Measurements from ENCODE around the gene ING3. TPM values are rescaled to one million over a fixed set of nuclear protein-coding genes. Genes with fewer than 3 reads are reported as not detected.

The ING3 gene
- total RNA-seq, 1 experiment from 2014 or later: 23.1 TPM

DNA sequence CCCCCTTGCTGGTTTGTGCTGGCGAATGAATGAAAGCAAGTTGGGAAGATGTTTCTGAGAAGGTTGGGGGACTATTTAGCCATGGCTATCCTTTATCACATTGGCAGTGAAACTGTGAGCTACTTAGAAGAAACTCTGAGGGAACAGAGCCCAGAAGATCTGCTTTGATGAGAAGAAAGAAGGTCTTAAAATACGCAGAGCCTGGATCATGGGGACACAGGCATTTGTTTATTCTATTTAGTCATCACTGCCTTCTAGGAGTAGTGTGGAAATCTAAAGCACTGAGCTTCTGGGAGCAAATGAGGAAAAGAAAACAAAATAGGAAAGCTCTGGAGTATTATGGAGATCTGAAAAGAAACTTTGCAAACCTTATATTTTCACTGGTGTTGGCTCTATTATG lies 66.4 kb downstream of the ING3 start:
- WGBS (ENCODE audit: extremely low coverage, insufficient read length, low lambda C conversion rate): no CpG with 5 or more reads among the region's 2 CpGs
- no peaks in the 10 kb centered on the region for H3K4me1 ChIP-seq (ENCODE audit: insufficient read depth, low read length)
- no peak overlapping the region for H2BK15ac ChIP-seq (ENCODE audit: low read depth, low read length)
- no peak overlapping the region for H2BK12ac ChIP-seq (ENCODE audit: insufficient read length, low read depth, low read length)
- H3K27ac ChIP-seq (ENCODE audit: insufficient read length, low read depth, low read length): no peak overlapping the region
- H4K91ac ChIP-seq (ENCODE audit: insufficient read length, low read depth, low read length): no peak overlapping the region
- H3K4me2 ChIP-seq (ENCODE audit: insufficient read depth, insufficient read length, low read length): no peak overlapping the region
- no peaks in the 10 kb centered on the region for H3K9me3 ChIP-seq (ENCODE audit: control insufficient read depth, low read depth, low read length)
- no peaks in the 10 kb centered on the region for H3K79me2 ChIP-seq (ENCODE audit: insufficient read depth, low read length)
- no peaks in the 10 kb centered on the region for H3K9me3 Mint-ChIP-seq
- no peak overlapping the region for H3K56ac ChIP-seq (ENCODE audit: insufficient read length, low read depth, low read length)
- TF ChIP-seq, protein P1, sequence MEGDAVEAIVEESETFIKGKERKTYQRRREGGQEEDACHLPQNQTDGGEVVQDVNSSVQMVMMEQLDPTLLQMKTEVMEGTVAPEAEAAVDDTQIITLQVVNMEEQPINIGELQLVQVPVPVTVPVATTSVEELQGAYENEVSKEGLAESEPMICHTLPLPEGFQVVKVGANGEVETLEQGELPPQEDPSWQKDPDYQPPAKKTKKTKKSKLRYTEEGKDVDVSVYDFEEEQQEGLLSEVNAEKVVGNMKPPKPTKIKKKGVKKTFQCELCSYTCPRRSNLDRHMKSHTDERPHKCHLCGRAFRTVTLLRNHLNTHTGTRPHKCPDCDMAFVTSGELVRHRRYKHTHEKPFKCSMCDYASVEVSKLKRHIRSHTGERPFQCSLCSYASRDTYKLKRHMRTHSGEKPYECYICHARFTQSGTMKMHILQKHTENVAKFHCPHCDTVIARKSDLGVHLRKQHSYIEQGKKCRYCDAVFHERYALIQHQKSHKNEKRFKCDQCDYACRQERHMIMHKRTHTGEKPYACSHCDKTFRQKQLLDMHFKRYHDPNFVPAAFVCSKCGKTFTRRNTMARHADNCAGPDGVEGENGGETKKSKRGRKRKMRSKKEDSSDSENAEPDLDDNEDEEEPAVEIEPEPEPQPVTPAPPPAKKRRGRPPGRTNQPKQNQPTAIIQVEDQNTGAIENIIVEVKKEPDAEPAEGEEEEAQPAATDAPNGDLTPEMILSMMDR (conservative IDR thresholded peaks at IDR 0.05): no peak
- no peak overlapping the region for H4K8ac ChIP-seq (replicated peaks; ENCODE audit: insufficient read length, low read depth, low read length)
- no peaks in the 10 kb centered on the region for H3K36me3 Mint-ChIP-seq (ENCODE audit: insufficient read depth in 1 of 3, low read depth in 3 of 3)
- H2AK5ac ChIP-seq (ENCODE audit: insufficient read length, low read length): no peak overlapping the region
- H3K4ac ChIP-seq (ENCODE audit: low read depth, low read length): no peak overlapping the region
- H3K79me1 ChIP-seq (ENCODE audit: insufficient read depth, low read depth, low read length, poor library complexity, severe bottlenecking): no peaks in the 10 kb centered on the region
- H4K20me1 ChIP-seq (ENCODE audit: control insufficient read depth, insufficient read depth, insufficient read length): no peaks in the 10 kb centered on the region
- H3K27me3 ChIP-seq (ENCODE audit: insufficient read depth, low read length): no peaks in the 10 kb centered on the region
- no peak for DNase-seq
- H3K27ac Mint-ChIP-seq: no peak overlapping the region
- H2BK5ac ChIP-seq (ENCODE audit: insufficient read length, low read length): no peak overlapping the region
- H2BK120ac ChIP-seq (ENCODE audit: low read depth, low read length, poor library complexity, severe bottlenecking): no peak overlapping the region
- H3K23ac ChIP-seq (ENCODE audit: insufficient read length, low read depth, low read length): no peak overlapping the region
- H2BK20ac ChIP-seq (ENCODE audit: low read depth, low read length, poor library complexity, severe bottlenecking): no peak overlapping the region
- H3K9ac ChIP-seq (ENCODE audit: extremely low read depth, insufficient read length, low read length): no peak overlapping the region
- H3K14ac ChIP-seq (ENCODE audit: insufficient read depth, low read length): no peak overlapping the region
- H2AFZ ChIP-seq (ENCODE audit: low read length): peak overlapping the region; percentile 8
- H3K27me3 Mint-ChIP-seq (ENCODE audit: low read depth): no peaks in the 10 kb centered on the region
- H3K4me3 Mint-ChIP-seq: no peak overlapping the region
- H4K5ac ChIP-seq (ENCODE audit: insufficient read length, low read depth, low read length): no peak overlapping the region
- H3K4me1 Mint-ChIP-seq: no peaks in the 10 kb centered on the region
- H3K18ac ChIP-seq (ENCODE audit: insufficient read length, low read depth, low read length): no peak overlapping the region
- H3T11ph ChIP-seq (ENCODE audit: low read length): no peak overlapping the region
- no peaks in the 10 kb centered on the region for H3K23me2 ChIP-seq (ENCODE audit: insufficient read length, low read depth, low read length, poor library complexity, severe bottlenecking)
